Endothelial cell of umbilical vein (primary cell): ENCODE measurements around the gene PLEKHO1.

ENCODE experiments used
- EZH2 ChIP-seq: IDR thresholded peaks from 2 replicates; pipeline ENCODE4 v1.6.1; 2012; ENCODE audit warnings: borderline replicate concordance, low read depth, mild to moderate bottlenecking, moderate library complexity, low read length, inconsistent platforms; ENCODE audit not compliant: severe bottlenecking
- FOS ChIP-seq: IDR thresholded peaks from 2 replicates; pipeline ENCODE4 v1.6.1; 2011; ENCODE audit warnings: mild to moderate bottlenecking, low read length, moderate library complexity, borderline replicate concordance; ENCODE audit not compliant: insufficient read depth
- GATA2 ChIP-seq: IDR thresholded peaks from 2 replicates; pipeline ENCODE4 v1.7.0; 2011; ENCODE audit warnings: low read depth, mild to moderate bottlenecking, moderate library complexity, mixed read lengths, low read length; ENCODE audit not compliant: insufficient read length, insufficient read depth
- JUN ChIP-seq: IDR thresholded peaks from 2 replicates; pipeline ENCODE4 v1.6.1; 2011; ENCODE audit warnings: borderline replicate concordance, low read depth; ENCODE audit not compliant: insufficient read length, insufficient read depth
- MYC ChIP-seq: IDR thresholded peaks from one replicate; pipeline ENCODE4 v1.6.1; 2011; ENCODE audit warnings: mild to moderate bottlenecking, low read depth, low read length
- POLR2A ChIP-seq: IDR thresholded peaks from 2 replicates; pipeline ENCODE4 v1.6.1; 2012; ENCODE audit warnings: low read depth, mild to moderate bottlenecking, control low read depth, low read length
- POLR2AphosphoS5 ChIP-seq: IDR thresholded peaks from 2 replicates; pipeline ENCODE4 v1.6.1; 2012; ENCODE audit warnings: low read depth, mild to moderate bottlenecking, control low read depth, low read length, moderate library complexity; ENCODE audit not compliant: insufficient read depth
- TF ChIP-seq, protein P1 (sequence below), 2 donors: IDR thresholded peaks; 1 replicate in 1 of 2; 2 replicates in 1 of 2; pipeline ENCODE4 v1.5.1; 2011; ENCODE audit warnings: low read length in 2 of 2, mild to moderate bottlenecking in 2 of 2, moderate library complexity in 2 of 2, control low read depth in 1 of 2, inconsistent platforms in 1 of 2, low read depth in 1 of 2; ENCODE audit not compliant: insufficient read depth in 1 of 2; ENCODE audit errors: extremely low read depth in 1 of 2
- TF ChIP-seq, protein P2 (sequence below): IDR thresholded peaks from 2 replicates; pipeline ENCODE4 v1.6.1; 2011; ENCODE audit not compliant: insufficient read depth, insufficient read length

DNA sequence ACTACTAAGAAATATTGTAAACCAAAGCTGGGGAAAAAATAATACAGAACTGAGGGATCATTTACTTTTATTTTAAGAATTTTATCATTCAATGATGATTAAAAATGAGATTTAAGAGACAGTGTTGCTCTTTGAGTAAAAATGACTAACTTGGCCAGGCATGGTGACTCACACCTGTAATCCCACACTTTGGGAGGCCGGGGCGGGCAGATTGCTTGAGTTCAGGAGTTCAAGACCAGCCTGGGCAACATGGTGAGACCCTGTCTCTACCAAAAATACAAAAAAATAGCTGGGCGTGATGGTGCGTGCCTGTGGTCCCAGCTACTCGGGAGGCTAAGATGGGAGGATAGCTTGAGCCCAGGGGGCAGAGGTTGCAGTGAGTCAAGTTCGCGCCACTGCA is 21.8 kb upstream of the PLEKHO1 start:
- TF ChIP-seq, protein P1, sequence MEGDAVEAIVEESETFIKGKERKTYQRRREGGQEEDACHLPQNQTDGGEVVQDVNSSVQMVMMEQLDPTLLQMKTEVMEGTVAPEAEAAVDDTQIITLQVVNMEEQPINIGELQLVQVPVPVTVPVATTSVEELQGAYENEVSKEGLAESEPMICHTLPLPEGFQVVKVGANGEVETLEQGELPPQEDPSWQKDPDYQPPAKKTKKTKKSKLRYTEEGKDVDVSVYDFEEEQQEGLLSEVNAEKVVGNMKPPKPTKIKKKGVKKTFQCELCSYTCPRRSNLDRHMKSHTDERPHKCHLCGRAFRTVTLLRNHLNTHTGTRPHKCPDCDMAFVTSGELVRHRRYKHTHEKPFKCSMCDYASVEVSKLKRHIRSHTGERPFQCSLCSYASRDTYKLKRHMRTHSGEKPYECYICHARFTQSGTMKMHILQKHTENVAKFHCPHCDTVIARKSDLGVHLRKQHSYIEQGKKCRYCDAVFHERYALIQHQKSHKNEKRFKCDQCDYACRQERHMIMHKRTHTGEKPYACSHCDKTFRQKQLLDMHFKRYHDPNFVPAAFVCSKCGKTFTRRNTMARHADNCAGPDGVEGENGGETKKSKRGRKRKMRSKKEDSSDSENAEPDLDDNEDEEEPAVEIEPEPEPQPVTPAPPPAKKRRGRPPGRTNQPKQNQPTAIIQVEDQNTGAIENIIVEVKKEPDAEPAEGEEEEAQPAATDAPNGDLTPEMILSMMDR (IDR thresholded peaks at IDR 0.05; ENCODE audit: extremely low read depth in 1 of 2, insufficient read depth in 1 of 2, low read depth in 1 of 2, low read length in 2 of 2): no peak
- TF ChIP-seq JUN (no peak), POLR2A (no peak), POLR2AphosphoS5 (no peak), EZH2 (no peak), MYC (no peak), FOS (no peak), GATA2 (no peak)
- TF ChIP-seq, protein P2, sequence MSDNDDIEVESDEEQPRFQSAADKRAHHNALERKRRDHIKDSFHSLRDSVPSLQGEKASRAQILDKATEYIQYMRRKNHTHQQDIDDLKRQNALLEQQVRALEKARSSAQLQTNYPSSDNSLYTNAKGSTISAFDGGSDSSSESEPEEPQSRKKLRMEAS: no peak
